GM18870 (cell line): ENCODE measurements around the gene SLC7A8.

Experiments
- ATAC-seq: cut with Tn5 transposase; IDR thresholded peaks from one replicate; pipeline ENCODE4 v1.9.1; 2021; ENCODE audit warnings: moderate library complexity; ENCODE audit not compliant: unreplicated experiment

The SLC7A8 gene

GRCh38 chr14:23136566-23137133 lies 46.8 kb downstream of the SLC7A8 start:
- ATAC-seq = no peak

GRCh38 chr14:23132970-23133369 lies 50.5 kb downstream of the SLC7A8 start:
- ATAC-seq = no peak

GRCh38 chr14:23131482-23131881 lies 52.0 kb downstream of the SLC7A8 start:
- no peak for ATAC-seq

- ATAC-seq = no peak
Observed at GRCh38 chr14:23130871-23131270, 52.6 kb downstream of the SLC7A8 start.

GRCh38 chr14:23129759-23130316 lies 53.6 kb downstream of the SLC7A8 start:
- ATAC-seq = no peak

- no peak for ATAC-seq
Observed at GRCh38 chr14:23128969-23129758, 54.3 kb downstream of the SLC7A8 start.

- no peak for ATAC-seq
Observed at GRCh38 chr14:23127861-23128260, 55.6 kb downstream of the SLC7A8 start.

GRCh38 chr14:23126548-23127278 lies 56.7 kb downstream of the SLC7A8 start:
- no peak for ATAC-seq

GRCh38 chr14:23125933-23126524 lies 57.4 kb downstream of the SLC7A8 start:
- no peak for ATAC-seq

- ATAC-seq = no peak
Observed at GRCh38 chr14:23125011-23125410, 58.4 kb downstream of the SLC7A8 start.

- ATAC-seq = no peak
Observed at GRCh38 chr14:23124337-23124954, 59.0 kb downstream of the SLC7A8 start.

- no peak for ATAC-seq
Observed at GRCh38 chr14:23123419-23123818, 60.0 kb downstream of the SLC7A8 start.

- no peak for ATAC-seq
Observed at GRCh38 chr14:23122086-23122485, 61.4 kb downstream of the SLC7A8 start.

GRCh38 chr14:23121361-23121771 lies 62.1 kb downstream of the SLC7A8 start:
- no peak for ATAC-seq

- ATAC-seq = no peak
Observed at GRCh38 chr14:23120541-23121251, 62.8 kb downstream of the SLC7A8 start.

GRCh38 chr14:23119363-23120327 lies 63.8 kb downstream of the SLC7A8 start:
- ATAC-seq = no peak

GRCh38 chr14:23118506-23119362 lies 64.7 kb downstream of the SLC7A8 start, which contains the start of gene CEBPE:
Gene CEBPE, minus strand, starts transcription at chr14:23119255. Its CDS starts 164 bp downstream, at chr14:23119091.
- no peak for ATAC-seq
